Large intestine (tissue), 3 donors: ENCODE measurements around the gene STYXL2. TPM values are rescaled to one million over a fixed set of nuclear protein-coding genes. Genes with fewer than 3 reads are reported as not detected.

Source experiments
- DNase-seq, 2 donors: peaks; one replicate each; pipeline versions ENCODE4 v3.0.0 to v3.0.0-alpha.2; 2013
- H3K27ac ChIP-seq: one replicate; pipeline ENCODE4 v1.5.1; 2013; ENCODE audit warnings: low read length
- H3K27me3 ChIP-seq: 2 replicates; pipeline ENCODE4 v1.6.1; 2013; ENCODE audit warnings: low read length; ENCODE audit not compliant: control insufficient read depth, insufficient read depth
- H3K36me3 ChIP-seq: 2 replicates; pipeline ENCODE4 v1.6.1; 2013; ENCODE audit warnings: low read length; ENCODE audit not compliant: control insufficient read depth, insufficient read depth
- H3K4me1 ChIP-seq: one replicate; pipeline ENCODE4 v1.6.1; 2013; ENCODE audit warnings: low read length; ENCODE audit not compliant: control insufficient read depth, insufficient read depth
- H3K4me3 ChIP-seq: one replicate; pipeline ENCODE4 v1.5.1; 2013; ENCODE audit warnings: low read length
- H3K9me3 ChIP-seq: one replicate; pipeline ENCODE4 v1.6.1; 2013; ENCODE audit warnings: mild to moderate bottlenecking, low read depth, low read length, moderate library complexity; ENCODE audit not compliant: control insufficient read depth
- WGBS: methylation state at CpG from one replicate; pipeline ENCODE4 v1.1.5; 2013; ENCODE audit warnings: low lambda C conversion rate; ENCODE audit not compliant: insufficient coverage; 5-methylcytosine and 5-hydroxymethylcytosine counted together
- polyA plus RNA-seq: library from polyadenylated mRNA; unstranded; fragments of 120-200 nt; gene quantifications from one replicate; pipeline ENCODE4 v1.2.1, GENCODE V29; 2013

STYXL2 gene
- polyA plus RNA-seq, 1 donor: 0.40 TPM

- no peak for DNase-seq
- Histone ChIP-seq H3K36me3 (no peaks in the 10 kb centered on the region), H3K27me3 (no peaks in the 10 kb centered on the region), H3K9me3 (no peaks in the 10 kb centered on the region), H3K4me1 (no peaks in the 10 kb centered on the region), H3K4me3 (no peak overlapping the region), H3K27ac (no peak overlapping the region)
- no CpG with 5 or more reads among the region's 3 CpGs for WGBS
These were observed 48.1 kb downstream of the STYXL2 start for GRCh38 chr1:167141963-167142362.

Other genes starting within 250 kb of the STYXL2 start
- 18.5 TPM for gene TADA1, start 217.8 kb upstream of the STYXL2 start, polyA plus RNA-seq
- gene ILDR2, start 118.5 kb upstream of the STYXL2 start, polyA plus RNA-seq: 1.7 TPM
- gene MAEL, start 104.8 kb upstream of the STYXL2 start, polyA plus RNA-seq: 0.19 TPM
- 64.4 TPM for gene GPA33, start 3.7 kb upstream of the STYXL2 start, polyA plus RNA-seq
- gene POU2F1, start 126.8 kb downstream of the STYXL2 start, polyA plus RNA-seq: 8.9 TPM